Activated T-cell treated with anti-CD3 and anti-CD28 coated beads, Interleukin-2, amount 50 U/mL, for 72 hours (primary cell): Measurements from ENCODE around the gene CBX4. TPM values are rescaled to one million over a fixed set of nuclear protein-coding genes. Genes with fewer than 3 reads are reported as not detected.

Experiments used
- ATAC-seq, 2 donors: fragments of 150-1000 bp; cut with Tn5 transposase; replicated peaks in 1 of 2; 2 replicates each; pipeline ENCODE4 v1.10.0; 2021; ENCODE audit warnings: moderate library complexity in 2 of 2, mild to moderate bottlenecking in 1 of 2
- DNase-seq, 2 donors: peaks; one replicate each; pipeline ENCODE4 v3.0.0; 2021 to 2022; ENCODE audit warnings: mixed read lengths in 1 of 2
- H3K27ac Mint-ChIP-seq: one replicate; pipeline ENCODE4 v1.8.0; 2022; ENCODE audit warnings: mild to moderate bottlenecking, moderate library complexity, mixed read lengths
- H3K27me3 Mint-ChIP-seq: one replicate; pipeline ENCODE4 v1.8.0; 2022; ENCODE audit warnings: low read depth, mixed read lengths
- H3K36me3 Mint-ChIP-seq, 2 donors: one replicate each; pipeline ENCODE4 v1.8.0; 2022; ENCODE audit warnings: mixed read lengths in 2 of 2, mild to moderate bottlenecking in 1 of 2; ENCODE audit not compliant: insufficient read depth in 2 of 2
- H3K4me1 Mint-ChIP-seq: one replicate; pipeline ENCODE4 v1.8.0; 2022; ENCODE audit warnings: low read depth, mixed read lengths
- H3K4me3 Mint-ChIP-seq, 2 donors: one replicate each; pipeline ENCODE4 v1.8.0; 2022; ENCODE audit warnings: mild to moderate bottlenecking in 2 of 2, mixed read lengths in 2 of 2, moderate library complexity in 2 of 2
- H3K9me3 Mint-ChIP-seq, 2 donors: one replicate each; pipeline ENCODE4 v1.8.0; 2022; ENCODE audit warnings: mixed read lengths in 2 of 2
- total RNA-seq, 2 donors: library from RNA; stranded (reverse); gene quantifications; one replicate each; pipeline ENCODE4 v1.2.3, GENCODE V29; 2022

Gene CBX4
- total RNA-seq, 2 donors from 2014 or later, result 38.3 to 45.8 TPM

DNA sequence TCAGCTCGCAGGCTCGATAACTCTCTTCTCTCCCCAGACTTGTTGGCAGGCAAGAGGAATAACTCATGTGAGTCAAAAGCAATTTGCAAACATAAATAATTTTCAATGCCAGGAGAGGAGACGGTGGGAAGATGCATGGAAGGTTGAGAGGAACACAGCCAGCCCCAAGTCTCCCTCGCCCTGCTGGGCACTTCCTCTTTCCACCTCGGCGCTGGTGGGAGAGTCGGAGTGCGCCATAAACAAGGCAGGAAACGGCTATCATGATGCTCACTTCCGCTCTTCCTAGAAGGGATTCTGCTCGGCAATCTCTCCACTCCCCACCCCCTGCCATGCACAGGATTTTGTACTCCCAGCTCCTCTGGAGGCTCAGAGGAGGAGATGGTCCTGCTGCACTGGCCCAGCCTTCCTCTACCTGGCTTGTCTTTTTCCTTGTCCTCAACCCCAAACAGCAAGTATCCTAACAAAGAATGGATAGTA lies 13.0 kb downstream of the CBX4 start:
- H3K27me3 Mint-ChIP-seq, result no peaks in the 10 kb centered on the region
- DNase-seq (no peak), ATAC-seq (no peak)
- no peak overlapping the region for H3K27ac Mint-ChIP-seq
- peaks cover 16% of the 10 kb centered on the region for H3K4me1 Mint-ChIP-seq
- no peak overlapping the region for H3K4me3 Mint-ChIP-seq
- no peaks in the 10 kb centered on the region for H3K36me3 Mint-ChIP-seq
- H3K9me3 Mint-ChIP-seq, result no peaks in the 10 kb centered on the region

DNA sequence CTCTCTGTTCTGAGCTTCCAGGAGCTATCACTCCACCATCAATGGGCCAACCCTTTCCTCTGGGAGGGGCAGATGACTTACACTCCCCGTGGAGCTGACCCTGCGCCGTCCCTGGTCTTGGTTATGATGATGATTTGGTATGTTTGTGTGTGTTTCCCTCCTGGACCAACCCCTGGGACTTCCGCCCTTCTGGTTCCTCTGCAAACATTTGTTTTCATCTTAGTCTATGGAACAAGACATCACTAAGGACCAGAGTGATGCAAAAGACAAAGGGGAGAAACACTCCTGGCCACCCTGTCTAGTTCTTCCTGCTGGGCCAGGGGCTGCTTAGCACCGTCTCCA lies 13.7 kb downstream of the CBX4 start:
- peaks cover 16% of the 10 kb centered on the region for H3K4me1 Mint-ChIP-seq
- H3K9me3 Mint-ChIP-seq, result no peaks in the 10 kb centered on the region
- ATAC-seq (no peak), DNase-seq (no peak)
- H3K36me3 Mint-ChIP-seq, result no peaks in the 10 kb centered on the region
- H3K27me3 Mint-ChIP-seq, result no peaks in the 10 kb centered on the region
- no peak overlapping the region for H3K27ac Mint-ChIP-seq
- H3K4me3 Mint-ChIP-seq, result no peak overlapping the region

DNA sequence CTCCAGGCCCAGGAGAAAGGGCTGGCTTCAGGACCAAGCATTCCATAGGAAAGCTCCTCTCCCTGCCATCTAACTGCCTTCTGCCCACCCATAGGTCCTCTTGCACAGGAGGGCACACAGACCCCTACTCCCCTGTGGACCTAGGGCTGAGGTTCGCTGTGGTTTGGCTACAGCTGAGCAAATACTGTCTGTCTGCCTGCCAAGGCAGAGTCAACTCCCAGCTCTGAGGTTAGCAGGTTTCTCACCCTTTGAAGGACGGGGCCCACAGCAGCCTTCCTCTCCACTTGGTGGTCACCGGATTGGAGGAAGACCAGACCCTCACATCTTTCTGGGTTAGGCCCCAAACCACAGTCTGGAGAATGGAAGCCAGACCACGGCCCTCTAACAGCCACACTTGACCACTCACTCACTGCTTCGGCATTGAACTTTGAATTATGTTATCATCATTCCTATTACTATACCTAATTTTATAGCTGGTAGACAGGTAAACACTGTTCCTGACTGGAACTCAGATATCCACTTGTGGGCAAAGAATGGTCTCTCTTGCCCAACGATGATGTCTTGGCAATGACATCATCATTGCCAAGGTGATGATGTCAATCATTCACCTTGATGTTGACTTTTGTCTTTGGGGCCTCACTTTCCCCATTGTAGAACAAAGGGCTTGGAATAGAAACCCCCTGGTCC lies 14.2 kb downstream of the CBX4 start:
- ATAC-seq (no peak), DNase-seq (no peak)
- Mint-ChIP-seq H3K36me3 (no peaks in the 10 kb centered on the region), H3K4me3 (no peak overlapping the region), H3K27me3 (no peaks in the 10 kb centered on the region), H3K4me1 (peaks cover 16% of the 10 kb centered on the region), H3K27ac (no peak overlapping the region), H3K9me3 (no peaks in the 10 kb centered on the region)

DNA sequence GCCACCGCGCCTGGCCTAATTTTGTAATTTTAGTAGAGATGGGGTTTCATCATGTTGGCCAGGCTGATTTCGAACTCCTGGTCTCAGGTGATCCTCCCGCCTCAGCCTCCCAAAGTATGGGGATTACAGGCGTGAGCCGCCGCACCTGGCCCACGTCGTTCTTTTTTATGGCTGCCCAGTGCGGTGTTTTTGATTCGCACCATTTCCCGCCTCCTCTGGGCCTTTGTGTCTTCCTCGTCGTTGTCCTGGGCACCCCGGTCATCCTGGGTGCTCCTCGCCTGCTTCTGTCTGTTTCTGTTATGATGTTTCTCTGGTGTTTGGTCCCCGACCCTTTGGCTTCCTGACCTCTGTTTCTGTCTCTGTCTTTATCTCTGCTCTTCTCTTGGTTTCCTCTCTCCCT lies 15.0 kb downstream of the CBX4 start:
- DNase-seq, result no peak
- H3K4me1 Mint-ChIP-seq, result peaks cover 15% of the 10 kb centered on the region
- no peak overlapping the region for H3K4me3 Mint-ChIP-seq
- H3K9me3 Mint-ChIP-seq, result no peaks in the 10 kb centered on the region
- no peaks in the 10 kb centered on the region for H3K36me3 Mint-ChIP-seq
- H3K27ac Mint-ChIP-seq, result no peak overlapping the region
- ATAC-seq, result no peak
- H3K27me3 Mint-ChIP-seq, result no peaks in the 10 kb centered on the region

DNA sequence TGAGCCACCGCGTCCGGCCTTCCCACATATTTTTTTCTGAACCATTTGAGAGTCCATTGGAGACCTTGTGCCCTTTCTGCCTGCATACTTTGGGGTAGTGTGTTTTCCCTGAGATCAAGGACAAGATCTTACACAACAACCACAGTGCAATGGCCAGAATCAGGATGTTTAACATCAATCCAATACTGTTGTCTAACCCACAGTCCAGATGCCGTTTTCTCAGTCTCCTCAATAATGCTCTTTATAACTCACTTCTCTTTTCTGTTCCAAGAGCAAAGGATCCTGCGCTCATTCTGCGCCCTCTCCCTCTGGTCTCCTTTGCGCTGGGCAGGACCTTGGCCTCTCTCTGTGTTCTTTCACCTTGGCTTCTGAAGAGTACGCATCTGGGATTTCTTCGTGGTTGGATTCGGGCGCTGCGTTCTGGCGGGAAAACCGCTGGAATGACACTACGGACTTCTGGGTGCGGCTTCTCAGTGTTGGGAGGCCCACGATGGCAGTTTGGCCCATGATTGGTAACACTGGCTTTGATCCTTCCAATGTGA lies 16.6 kb downstream of the CBX4 start:
- Mint-ChIP-seq H3K36me3 (no peaks in the 10 kb centered on the region), H3K27me3 (peaks cover 3% of the 10 kb centered on the region), H3K4me3 (no peak overlapping the region), H3K27ac (no peak overlapping the region), H3K4me1 (peaks cover 11% of the 10 kb centered on the region), H3K9me3 (no peaks in the 10 kb centered on the region)
- ATAC-seq (no peak), DNase-seq (no peak)

DNA sequence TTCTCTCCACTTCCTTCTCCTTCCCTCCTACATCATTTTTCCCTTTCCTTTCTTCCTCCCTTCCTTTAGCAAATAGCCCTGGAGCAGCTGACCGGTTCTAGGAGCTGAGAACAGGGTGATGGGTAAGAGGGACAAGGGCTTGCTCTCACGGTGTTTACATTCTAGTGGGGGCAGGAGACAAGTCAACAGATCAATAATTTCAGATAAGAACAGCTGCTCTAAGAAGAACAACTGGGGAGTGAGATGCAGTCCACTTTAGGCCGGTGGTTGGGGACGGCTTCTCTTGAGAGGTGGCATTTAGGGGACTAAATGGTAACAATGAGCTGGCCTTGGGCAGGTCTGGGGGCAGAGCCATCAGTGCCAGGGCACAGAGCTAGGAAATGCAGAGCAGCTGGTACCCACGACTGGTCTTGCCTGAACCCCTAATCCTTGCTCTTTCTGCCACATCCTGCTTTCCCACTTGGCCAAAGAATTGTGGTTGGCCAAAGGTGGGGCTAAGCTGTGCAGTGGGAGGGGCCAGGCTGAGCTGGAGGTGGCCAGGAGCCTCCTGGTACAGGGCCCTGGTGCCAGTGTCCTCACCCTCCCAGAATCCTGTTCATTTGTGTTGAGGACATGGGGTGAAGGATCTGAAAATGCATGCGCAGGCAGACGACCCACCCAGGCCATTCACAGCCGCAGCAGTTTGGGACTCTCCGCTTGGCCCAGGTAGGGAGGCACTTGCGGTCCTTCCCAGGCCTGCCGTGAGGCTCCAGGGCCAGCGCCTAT lies 17.7 kb downstream of the CBX4 start:
- ATAC-seq (no peak), DNase-seq (no peak)
- Mint-ChIP-seq H3K27ac (no peak overlapping the region), H3K4me3 (no peak overlapping the region), H3K27me3 (peaks cover 14% of the 10 kb centered on the region), H3K36me3 (no peaks in the 10 kb centered on the region), H3K4me1 (peaks cover 7% of the 10 kb centered on the region), H3K9me3 (no peaks in the 10 kb centered on the region)

DNA sequence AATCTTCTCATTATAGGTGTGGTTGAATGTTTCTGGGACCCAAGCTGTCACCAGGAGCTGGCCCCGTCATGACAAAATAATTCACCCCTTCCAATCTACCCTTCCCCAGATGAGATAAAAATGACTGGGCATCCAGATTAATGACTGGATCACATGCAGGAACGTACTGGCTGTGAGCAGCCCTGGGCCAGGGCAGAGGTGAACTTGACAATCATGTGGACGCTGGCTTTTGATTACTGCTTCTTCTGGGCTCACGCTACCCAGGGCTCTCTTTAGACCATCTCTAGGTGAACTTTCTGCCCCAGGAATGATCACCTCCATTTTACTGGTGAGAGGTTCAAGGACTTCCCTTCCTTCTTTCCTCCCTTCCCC lies 18.3 kb downstream of the CBX4 start:
- ATAC-seq (no peak), DNase-seq (no peak)
- Mint-ChIP-seq H3K27ac (no peak overlapping the region), H3K36me3 (no peaks in the 10 kb centered on the region), H3K27me3 (peaks cover 19% of the 10 kb centered on the region), H3K9me3 (no peaks in the 10 kb centered on the region), H3K4me1 (peaks cover 1% of the 10 kb centered on the region), H3K4me3 (no peak overlapping the region)

DNA sequence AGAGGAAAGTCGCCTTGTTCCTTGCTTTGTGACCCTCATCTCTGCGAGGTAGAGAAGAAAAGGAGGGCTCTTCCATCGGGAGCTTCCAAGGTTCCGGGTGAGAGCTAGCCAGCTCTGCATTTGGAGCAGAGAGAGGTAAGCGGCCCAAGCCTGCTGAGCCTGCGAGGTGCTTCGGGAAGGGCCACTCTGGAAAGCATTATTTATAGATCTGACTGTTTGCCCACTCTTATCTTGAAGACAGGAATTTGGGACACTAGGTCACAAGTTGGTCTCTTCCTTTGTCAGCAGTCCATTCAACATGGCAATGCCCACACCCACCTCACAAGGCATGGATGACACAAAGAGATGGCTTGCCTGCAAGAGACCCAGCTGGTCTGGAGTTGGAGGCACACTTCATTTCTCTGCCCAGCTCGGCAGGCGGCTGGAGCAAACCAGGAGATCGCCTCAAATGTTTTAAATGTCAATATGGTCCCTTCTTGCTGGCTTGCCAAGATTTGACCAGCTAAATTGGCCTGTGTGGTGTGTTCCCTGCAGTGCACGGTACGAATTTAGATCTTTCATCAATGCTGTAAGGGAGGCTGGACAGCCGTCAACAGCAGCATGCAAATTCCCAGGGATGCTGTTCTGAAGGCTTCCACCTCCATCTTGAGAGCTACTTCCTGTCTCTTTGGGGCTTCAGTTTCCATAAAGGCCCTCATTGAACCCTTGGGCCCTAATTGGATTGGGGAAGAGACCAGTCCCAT lies 19.5 kb downstream of the CBX4 start:
- ATAC-seq, result no peak
- no peak overlapping the region for H3K27ac Mint-ChIP-seq
- no peaks in the 10 kb centered on the region for H3K9me3 Mint-ChIP-seq
- H3K4me3 Mint-ChIP-seq, result no peak overlapping the region
- H3K4me1 Mint-ChIP-seq, result peaks cover under 1% of the 10 kb centered on the region
- no peaks in the 10 kb centered on the region for H3K36me3 Mint-ChIP-seq
- no peak for DNase-seq
- peaks cover 21% of the 10 kb centered on the region for H3K27me3 Mint-ChIP-seq

DNA sequence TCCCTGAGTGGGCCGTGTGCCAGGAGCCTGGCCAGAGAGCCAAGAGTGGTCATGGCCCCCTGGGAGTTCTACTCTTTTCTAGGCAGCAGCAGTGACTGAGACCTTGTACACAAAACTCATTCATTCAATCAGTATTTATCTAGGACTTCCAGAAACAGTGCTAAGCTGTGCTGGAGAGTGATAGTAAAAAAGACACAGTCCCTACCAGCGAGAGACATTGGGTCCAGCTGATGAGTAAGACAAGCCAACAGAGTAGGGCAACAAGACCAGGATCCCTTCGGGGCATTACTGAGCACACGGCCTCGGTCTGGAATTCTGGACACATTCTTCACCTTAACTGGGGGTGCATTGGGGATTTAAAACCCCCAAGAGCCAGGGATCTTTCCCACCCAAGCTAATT lies 20.2 kb downstream of the CBX4 start:
- ATAC-seq (no peak), DNase-seq (no peak)
- Mint-ChIP-seq H3K36me3 (peaks cover 0 to 3% of the 10 kb centered on the region in 2 donors), H3K9me3 (no peaks in the 10 kb centered on the region), H3K4me3 (no peak overlapping the region), H3K4me1 (peaks cover 6% of the 10 kb centered on the region), H3K27me3 (peaks cover 27% of the 10 kb centered on the region), H3K27ac (no peak overlapping the region)

DNA sequence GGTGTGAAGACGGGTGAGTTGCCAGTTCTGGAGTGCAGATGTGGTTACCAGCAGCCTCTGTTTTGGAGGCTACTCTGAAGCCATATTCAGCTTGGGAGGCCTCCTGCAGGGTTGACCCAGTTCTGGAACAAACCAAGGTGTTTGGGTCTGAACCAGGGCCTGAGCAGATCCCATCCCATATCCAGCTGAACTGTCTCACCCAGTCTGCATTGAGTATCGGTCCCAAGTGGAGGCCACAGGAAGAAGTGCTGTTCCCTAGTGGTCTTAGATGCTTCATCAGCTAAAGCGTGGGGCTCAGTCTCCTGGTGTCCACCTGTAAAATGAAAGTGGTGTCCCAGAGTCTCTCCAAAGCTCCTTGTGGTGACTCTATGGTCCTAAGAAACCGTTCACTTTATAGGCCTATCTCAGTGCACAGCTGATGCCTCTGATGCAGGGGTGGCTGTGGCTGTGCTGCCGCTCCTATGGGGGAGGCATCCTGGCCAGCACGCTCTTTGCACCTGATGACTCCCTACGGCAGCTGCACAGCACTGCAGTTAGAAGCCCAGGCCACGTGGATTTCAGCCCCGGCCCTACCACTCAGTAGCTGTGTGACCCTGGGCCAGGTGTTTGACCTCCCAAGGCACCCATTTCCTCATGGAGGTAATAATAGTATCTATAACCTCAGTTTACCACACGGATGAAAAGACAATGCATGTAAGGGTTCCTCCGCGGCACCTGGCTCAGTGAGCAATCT lies 21.0 kb downstream of the CBX4 start:
- DNase-seq, result no peak
- H3K4me1 Mint-ChIP-seq, result peaks cover 9% of the 10 kb centered on the region
- H3K9me3 Mint-ChIP-seq, result no peaks in the 10 kb centered on the region
- peaks cover 28% of the 10 kb centered on the region for H3K27me3 Mint-ChIP-seq
- no peak overlapping the region for H3K27ac Mint-ChIP-seq
- no peak overlapping the region for H3K4me3 Mint-ChIP-seq
- H3K36me3 Mint-ChIP-seq, result peaks cover 0 to 3% of the 10 kb centered on the region in 2 donors
- ATAC-seq, result no peak

DNA sequence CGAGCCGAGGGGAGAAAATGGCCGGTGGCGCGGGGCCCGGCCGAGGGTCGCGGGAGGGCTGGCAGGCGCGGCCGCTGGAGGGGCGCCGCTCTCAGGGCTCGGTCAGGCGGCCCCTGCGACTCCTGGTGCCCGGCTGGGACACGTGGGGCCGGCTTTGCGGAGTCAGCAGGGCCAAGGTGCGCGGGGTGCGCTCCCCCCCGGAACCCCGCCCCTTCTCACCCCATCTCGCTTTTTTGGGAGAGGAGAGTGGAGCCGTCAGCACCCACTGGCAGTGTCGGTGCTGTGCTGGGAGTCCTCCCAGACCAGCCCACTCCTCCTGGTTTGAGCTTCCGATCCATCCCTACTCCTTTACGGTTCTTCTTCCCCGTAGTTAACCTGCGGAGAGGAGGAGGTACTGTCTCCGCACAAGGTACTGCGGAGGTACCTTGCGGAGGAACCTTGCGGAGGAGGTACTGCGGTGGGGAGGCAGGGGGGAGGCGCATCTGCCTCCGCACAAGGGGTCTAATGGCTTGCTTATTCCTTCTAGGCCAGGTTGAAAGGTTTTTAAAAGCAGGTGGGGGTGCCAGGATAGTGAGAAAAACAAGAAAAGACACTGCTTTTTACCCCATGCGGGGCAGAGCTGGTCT lies 23.3 kb downstream of the CBX4 start:
- no peak overlapping the region for H3K27ac Mint-ChIP-seq
- H3K36me3 Mint-ChIP-seq, result peaks cover 0 to 3% of the 10 kb centered on the region in 2 donors
- H3K27me3 Mint-ChIP-seq, result peaks cover 39% of the 10 kb centered on the region
- H3K9me3 Mint-ChIP-seq, result no peaks in the 10 kb centered on the region
- DNase-seq (no peak), ATAC-seq (no peak)
- peak overlapping the region; percentile 28 to 50 for H3K4me3 Mint-ChIP-seq
- peaks cover 19% of the 10 kb centered on the region for H3K4me1 Mint-ChIP-seq

DNA sequence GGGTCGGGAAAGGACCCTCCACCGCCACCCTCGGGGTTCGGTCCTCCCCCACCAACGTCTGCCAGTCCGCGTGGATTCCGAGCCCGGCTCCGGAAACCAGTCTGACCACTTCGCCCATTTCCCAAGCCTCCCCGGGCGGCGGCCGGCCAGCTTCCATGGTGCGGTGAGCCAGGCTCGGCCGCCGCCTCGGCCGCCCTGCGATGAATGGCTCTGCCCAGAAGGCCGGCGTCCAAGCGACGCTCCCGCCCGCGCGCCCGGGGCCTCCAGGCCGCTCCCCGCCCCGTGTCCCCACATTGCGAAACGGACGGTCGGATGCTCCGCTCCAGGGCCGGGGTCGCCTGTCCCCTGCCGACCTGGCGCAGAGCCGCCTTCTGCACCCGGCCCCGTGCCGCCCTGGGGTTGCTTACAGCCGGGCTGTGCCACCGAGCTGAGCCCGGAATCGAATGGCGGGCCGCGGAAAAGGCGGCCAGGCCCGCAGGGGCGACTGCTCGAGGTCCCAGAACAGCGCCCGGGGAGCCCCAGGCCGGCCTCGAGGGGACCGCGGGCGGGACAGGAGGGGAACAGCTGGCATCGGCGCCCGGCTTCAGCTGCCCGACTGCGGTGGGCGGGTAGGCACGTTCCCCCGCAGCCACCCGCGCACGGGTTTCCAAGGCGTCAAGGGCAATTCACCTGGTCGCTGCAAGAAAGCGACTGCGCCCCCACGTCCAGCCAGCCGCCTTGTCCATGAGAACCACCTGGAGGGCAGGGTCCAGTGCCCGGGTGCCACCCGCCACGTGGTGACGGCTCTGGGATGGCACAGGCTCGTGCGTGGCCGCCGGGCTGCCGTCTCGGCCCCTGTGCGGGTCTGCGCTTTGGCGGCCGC lies 24.0 kb downstream of the CBX4 start:
- no peak overlapping the region for H3K27ac Mint-ChIP-seq
- H3K4me3 Mint-ChIP-seq, result no peak overlapping the region
- peaks cover 0 to 3% of the 10 kb centered on the region in 2 donors for H3K36me3 Mint-ChIP-seq
- H3K4me1 Mint-ChIP-seq, result peaks cover 24% of the 10 kb centered on the region
- no peaks in the 10 kb centered on the region for H3K9me3 Mint-ChIP-seq
- peaks cover 44% of the 10 kb centered on the region for H3K27me3 Mint-ChIP-seq
- no peak for ATAC-seq
- no peak for DNase-seq
